ENCODE data around the gene SIM2. TPM values are rescaled to one million over a fixed set of nuclear protein-coding genes. Genes with fewer than 3 reads are reported as not detected.

The SIM2 gene
- total RNA-seq, 1 donor from 2014 or later = not detected

DNA sequence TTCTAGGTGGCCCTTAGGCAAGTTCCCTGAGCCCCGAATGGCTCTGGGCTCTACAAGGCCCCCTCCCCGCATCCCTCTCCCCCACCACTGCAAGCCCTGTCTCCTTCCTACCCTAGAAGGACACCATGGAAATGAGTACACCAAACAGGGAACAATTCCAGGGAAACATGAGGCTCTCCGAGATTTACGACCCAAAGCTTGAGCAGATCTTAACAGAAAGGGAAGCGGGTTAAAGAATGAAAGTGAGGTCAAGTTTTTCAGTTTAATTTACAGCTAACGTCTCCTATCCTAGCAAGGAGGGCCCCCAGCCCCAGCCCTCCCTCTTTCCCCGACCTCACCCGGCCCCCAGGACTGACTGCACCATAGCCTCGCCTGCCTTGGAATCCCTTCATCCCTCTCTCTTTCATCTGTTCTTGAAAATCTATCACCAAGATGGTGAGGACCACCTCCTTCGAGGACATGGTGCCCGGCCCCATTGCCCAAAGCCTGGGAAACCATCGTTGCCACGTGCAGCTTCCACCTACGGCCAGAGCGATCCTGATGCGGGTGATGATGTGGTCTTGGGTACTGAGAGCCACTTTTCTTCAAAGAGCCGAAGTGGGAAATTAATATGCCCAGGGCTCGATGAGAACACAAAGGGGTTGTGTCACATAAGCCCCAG, 30.5 kb downstream of the SIM2 start:
- peaks cover 2% of the 10 kb centered on the region for H3K4me1 Mint-ChIP-seq
- H3K4me3 Mint-ChIP-seq = no peak overlapping the region
- no peak for DNase-seq (ENCODE audit: low spot score in 2 of 2, unreplicated experiment in 2 of 2)
- H3K36me3 Mint-ChIP-seq = no peaks in the 10 kb centered on the region
- TF ChIP-seq, protein P1, sequence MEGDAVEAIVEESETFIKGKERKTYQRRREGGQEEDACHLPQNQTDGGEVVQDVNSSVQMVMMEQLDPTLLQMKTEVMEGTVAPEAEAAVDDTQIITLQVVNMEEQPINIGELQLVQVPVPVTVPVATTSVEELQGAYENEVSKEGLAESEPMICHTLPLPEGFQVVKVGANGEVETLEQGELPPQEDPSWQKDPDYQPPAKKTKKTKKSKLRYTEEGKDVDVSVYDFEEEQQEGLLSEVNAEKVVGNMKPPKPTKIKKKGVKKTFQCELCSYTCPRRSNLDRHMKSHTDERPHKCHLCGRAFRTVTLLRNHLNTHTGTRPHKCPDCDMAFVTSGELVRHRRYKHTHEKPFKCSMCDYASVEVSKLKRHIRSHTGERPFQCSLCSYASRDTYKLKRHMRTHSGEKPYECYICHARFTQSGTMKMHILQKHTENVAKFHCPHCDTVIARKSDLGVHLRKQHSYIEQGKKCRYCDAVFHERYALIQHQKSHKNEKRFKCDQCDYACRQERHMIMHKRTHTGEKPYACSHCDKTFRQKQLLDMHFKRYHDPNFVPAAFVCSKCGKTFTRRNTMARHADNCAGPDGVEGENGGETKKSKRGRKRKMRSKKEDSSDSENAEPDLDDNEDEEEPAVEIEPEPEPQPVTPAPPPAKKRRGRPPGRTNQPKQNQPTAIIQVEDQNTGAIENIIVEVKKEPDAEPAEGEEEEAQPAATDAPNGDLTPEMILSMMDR (IDR thresholded peaks at IDR 0.05; ENCODE audit: unreplicated experiment) = no peak
- H3K9me3 Mint-ChIP-seq = no peaks in the 10 kb centered on the region
- H3K27ac Mint-ChIP-seq = no peak overlapping the region
- H3K27me3 Mint-ChIP-seq (ENCODE audit: low read depth) = peaks cover 41% of the 10 kb centered on the region

DNA sequence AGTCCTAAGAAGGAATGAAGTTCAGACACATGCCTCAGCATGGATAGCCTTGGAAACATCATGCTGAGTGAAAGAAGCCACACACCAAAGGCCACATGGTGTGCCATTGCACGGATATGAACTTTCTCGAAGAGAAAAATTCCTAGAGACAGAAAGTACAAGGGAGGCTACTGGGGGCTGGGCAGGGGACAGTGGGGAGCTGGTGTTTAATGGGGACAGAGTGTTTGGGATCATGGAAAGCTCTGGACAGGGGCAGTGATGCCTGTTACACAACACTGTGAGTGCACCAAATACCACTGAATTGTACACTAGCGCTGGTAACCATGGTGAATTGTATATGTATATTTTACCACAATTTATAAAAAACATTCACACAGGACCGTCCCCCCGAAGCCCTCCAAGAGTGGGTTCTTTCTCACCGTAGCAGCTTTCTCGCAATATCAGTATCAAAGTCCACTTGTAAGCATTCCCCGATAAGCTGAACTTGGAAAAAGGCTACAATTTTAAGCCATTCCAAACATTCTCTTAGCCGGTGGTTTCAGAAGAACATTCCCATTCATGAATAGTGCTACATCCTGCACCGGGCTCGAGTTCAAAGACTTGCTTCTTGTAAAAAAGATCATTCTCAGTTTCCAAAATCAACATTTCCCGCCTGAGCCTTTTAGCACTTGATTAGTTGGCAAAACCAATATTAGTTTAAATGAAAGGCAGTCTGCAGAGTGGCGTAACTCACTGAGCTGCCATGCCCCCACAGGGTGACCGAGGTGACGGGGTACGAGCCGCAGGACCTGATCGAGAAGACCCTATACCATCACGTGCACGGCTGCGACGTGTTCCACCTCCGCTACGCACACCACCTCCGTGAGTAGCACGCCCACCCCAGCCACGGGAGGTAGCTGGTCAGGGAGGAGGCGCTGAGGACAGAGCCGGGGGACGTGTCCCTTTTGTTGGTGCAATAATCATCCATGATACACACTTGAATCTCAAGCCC, 31.7 kb downstream of the SIM2 start:
- peaks cover 43% of the 10 kb centered on the region for H3K27me3 Mint-ChIP-seq (ENCODE audit: low read depth)
- H3K4me3 Mint-ChIP-seq = no peak overlapping the region
- TF ChIP-seq, protein P1 (IDR thresholded peaks at IDR 0.05; ENCODE audit: unreplicated experiment) = no peak

DNA sequence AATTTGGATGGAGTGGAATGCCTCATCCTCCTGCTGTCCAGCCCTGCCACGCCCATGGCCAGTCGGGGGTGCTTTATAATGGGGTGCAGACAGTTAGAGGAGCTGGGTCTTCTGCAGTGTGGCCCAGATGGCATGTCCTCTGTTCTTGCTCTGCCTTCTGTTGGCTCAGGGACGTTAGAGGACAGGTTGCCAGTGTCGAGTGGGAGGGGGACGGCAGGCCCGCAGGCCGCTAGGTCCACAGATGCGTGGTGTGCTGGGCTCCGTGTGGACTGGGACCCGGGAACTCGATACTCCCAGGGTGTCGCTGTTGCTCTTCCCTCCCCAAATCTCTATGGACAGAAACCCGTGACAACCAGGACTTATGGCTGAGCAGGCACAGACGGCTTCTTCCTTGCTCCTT, 33.3 kb downstream of the SIM2 start:
- Mint-ChIP-seq H3K27me3 (ENCODE audit: low read depth) (peaks cover 44% of the 10 kb centered on the region), H3K36me3 (peaks cover 3% of the 10 kb centered on the region), H3K9me3 (no peaks in the 10 kb centered on the region), H3K27ac (no peak overlapping the region), H3K4me3 (no peak overlapping the region), H3K4me1 (peaks cover 2% of the 10 kb centered on the region)
- DNase-seq (ENCODE audit: low spot score in 2 of 2, unreplicated experiment in 2 of 2) = no peak
- TF ChIP-seq, protein P1 (IDR thresholded peaks at IDR 0.05; ENCODE audit: unreplicated experiment) = no peak

More for the DNA sequence above, 31.7 kb downstream of the SIM2 start:
- no peak for DNase-seq (ENCODE audit: low spot score in 2 of 2, unreplicated experiment in 2 of 2)
- Mint-ChIP-seq H3K36me3 (peaks cover 3% of the 10 kb centered on the region), H3K4me1 (peaks cover 2% of the 10 kb centered on the region), H3K9me3 (no peaks in the 10 kb centered on the region), H3K27ac (no peak overlapping the region)

DNA sequence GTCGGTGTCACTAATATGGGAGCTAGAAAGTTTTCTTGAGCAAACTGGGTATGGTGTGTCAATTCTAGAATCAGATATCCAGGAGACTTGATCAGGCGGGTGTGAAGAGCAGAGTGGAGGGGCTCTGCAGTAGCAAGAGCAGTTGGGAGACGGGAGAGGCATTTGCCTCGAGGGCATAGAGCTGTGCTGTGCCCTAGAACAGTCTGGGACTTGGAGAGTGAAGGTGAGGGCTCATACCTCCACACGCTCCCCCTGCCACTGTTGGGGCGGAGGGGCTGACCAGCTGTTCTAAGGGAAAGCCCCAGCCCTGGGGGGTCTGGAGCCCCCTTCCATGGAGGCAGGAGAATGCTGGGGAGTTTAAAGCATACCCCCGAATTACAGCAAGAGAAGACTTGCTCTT, 33.8 kb downstream of the SIM2 start:
- no peak for DNase-seq (ENCODE audit: low spot score in 2 of 2, unreplicated experiment in 2 of 2)
- TF ChIP-seq, protein P1 (IDR thresholded peaks at IDR 0.05; ENCODE audit: unreplicated experiment) = no peak
- Mint-ChIP-seq H3K27ac (no peak overlapping the region), H3K27me3 (ENCODE audit: low read depth) (peaks cover 41% of the 10 kb centered on the region), H3K9me3 (no peaks in the 10 kb centered on the region), H3K36me3 (peaks cover 3% of the 10 kb centered on the region), H3K4me1 (peaks cover 2% of the 10 kb centered on the region), H3K4me3 (no peak overlapping the region)

DNA sequence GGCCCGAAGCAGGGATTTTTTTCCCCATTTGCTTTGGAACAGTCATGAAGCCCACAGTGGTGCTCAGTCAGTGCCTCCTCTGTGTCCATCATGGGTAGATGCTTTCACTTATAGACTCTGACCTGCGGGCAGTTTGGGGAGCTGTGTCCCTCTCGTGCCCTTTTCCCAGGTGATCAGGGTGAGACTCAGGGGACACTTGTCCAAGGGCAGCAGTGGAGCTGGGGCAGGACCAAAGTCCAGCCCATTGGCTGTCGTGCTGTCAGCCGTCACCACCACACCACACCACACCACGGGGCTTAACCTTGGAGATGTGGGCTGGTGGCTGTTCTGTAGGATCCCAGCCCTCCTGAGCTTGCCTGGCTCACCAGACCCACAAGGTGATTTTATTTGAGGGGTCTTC, 34.9 kb downstream of the SIM2 start:
- DNase-seq (ENCODE audit: low spot score in 2 of 2, unreplicated experiment in 2 of 2) = no peak

More for the DNA sequence above, 34.9 kb downstream of the SIM2 start:
- Mint-ChIP-seq H3K36me3 (peaks cover 3% of the 10 kb centered on the region), H3K4me1 (peaks cover 2% of the 10 kb centered on the region), H3K9me3 (no peaks in the 10 kb centered on the region), H3K4me3 (no peak overlapping the region), H3K27me3 (ENCODE audit: low read depth) (peaks cover 44% of the 10 kb centered on the region), H3K27ac (no peak overlapping the region)
- TF ChIP-seq, protein P1 (IDR thresholded peaks at IDR 0.05; ENCODE audit: unreplicated experiment) = no peak

Data from mesothelial cell of epicardium (in vitro differentiated cells).